Measurements from ENCODE around the gene CENPP. TPM values are rescaled to one million over a fixed set of nuclear protein-coding genes. Genes with fewer than 3 reads are reported as not detected.
"Not testable (repeated sequence)": the region's sequence is repeated elsewhere in the genome, so short reads cannot be mapped to it uniquely, and the experiment has no call there.

CENPP gene
- total and polyA plus RNA-seq, 2 donors from 2014 or later = 1.2 to 4.2 TPM

- H3K27ac ChIP-seq (ENCODE audit: low read depth in 2 of 2, low read length in 2 of 2) = no peak overlapping the region
- FAIRE-seq = no peak
- DNase-seq = no peak
Observed at GRCh38 chr9:92408747-92409478, 83.2 kb downstream of the CENPP start.

DNA sequence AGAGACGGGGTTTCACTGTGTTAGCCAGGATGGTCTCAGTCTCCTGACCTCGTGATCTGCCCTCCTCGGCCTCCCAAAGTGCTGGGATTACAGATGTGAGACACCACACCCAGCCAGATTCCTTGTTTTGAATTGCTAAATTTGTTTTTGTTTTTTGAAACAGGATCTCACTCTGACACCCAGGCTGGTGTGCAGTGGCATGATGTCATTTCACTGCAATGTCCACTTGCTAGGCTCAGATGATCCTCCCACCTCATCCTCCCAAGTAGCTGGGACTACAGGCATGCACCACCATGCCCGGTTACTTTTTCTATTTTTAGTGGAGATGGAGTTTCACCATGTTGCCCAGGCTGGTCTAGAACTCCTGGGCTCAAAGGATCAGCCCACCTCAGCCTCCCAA is 85.4 kb downstream of the CENPP start:
- H3K9me3 ChIP-seq (ENCODE audit: control insufficient read depth in 2 of 3, insufficient read depth in 1 of 3, low read length in 3 of 3); H3K27me3 ChIP-seq (ENCODE audit: control insufficient read depth, insufficient read depth, low read length); FAIRE-seq; DNase-seq; H3K27ac ChIP-seq (ENCODE audit: low read depth in 2 of 2, low read length in 2 of 2); H3K4me1 ChIP-seq (ENCODE audit: control insufficient read depth in 2 of 3, insufficient read depth in 2 of 3, low read depth in 1 of 3, low read length in 3 of 3); intact Hi-C loops (cut with DNase I); H3K9ac ChIP-seq (ENCODE audit: low read length in 3 of 3); H3K36me3 ChIP-seq (ENCODE audit: control insufficient read depth in 2 of 3, insufficient read depth in 3 of 3, low read length in 3 of 3); H3K4me3 ChIP-seq (ENCODE audit: low read length in 3 of 3): not testable (repeated sequence)

More at GRCh38 chr9:92408747-92409478, 83.2 kb downstream of the CENPP start:
- no peak overlapping the region for H3K4me3 ChIP-seq (ENCODE audit: low read length in 3 of 3)
- no peaks in the 10 kb centered on the region for H3K36me3 ChIP-seq (ENCODE audit: control insufficient read depth in 2 of 3, insufficient read depth in 3 of 3, low read length in 3 of 3)
- intact Hi-C loops (cut with DNase I) = no loop called here
- no peak for TF ChIP-seq CTCF (IDR thresholded peaks at IDR 0.05; ENCODE audit: borderline replicate concordance, extremely low read depth, insufficient read depth)
- H3K9ac ChIP-seq (ENCODE audit: low read length in 3 of 3) = no peak overlapping the region
- no peaks in the 10 kb centered on the region for H3K4me1 ChIP-seq (ENCODE audit: control insufficient read depth in 2 of 3, insufficient read depth in 2 of 3, low read depth in 1 of 3, low read length in 3 of 3)
- no peaks in the 10 kb centered on the region for H3K9me3 ChIP-seq (ENCODE audit: control insufficient read depth in 2 of 3, insufficient read depth in 1 of 3, low read length in 3 of 3)
- no peaks in the 10 kb centered on the region for H3K27me3 ChIP-seq (ENCODE audit: control insufficient read depth, insufficient read depth, low read length)

GRCh38 chr9:92414566-92414965 is 88.8 kb downstream of the CENPP start:
- Histone ChIP-seq H3K9ac (ENCODE audit: low read length in 3 of 3) (no peak overlapping the region), H3K27ac (ENCODE audit: low read depth in 2 of 2, low read length in 2 of 2) (no peak overlapping the region), H3K4me1 (ENCODE audit: control insufficient read depth in 2 of 3, insufficient read depth in 2 of 3, low read depth in 1 of 3, low read length in 3 of 3) (no peaks in the 10 kb centered on the region), H3K36me3 (ENCODE audit: control insufficient read depth in 2 of 3, insufficient read depth in 3 of 3, low read length in 3 of 3) (no peaks in the 10 kb centered on the region), H3K4me3 (ENCODE audit: low read length in 3 of 3) (no peak overlapping the region), H3K9me3 (ENCODE audit: control insufficient read depth in 2 of 3, insufficient read depth in 1 of 3, low read length in 3 of 3) (no peaks in the 10 kb centered on the region), H3K27me3 (ENCODE audit: control insufficient read depth, insufficient read depth, low read length) (no peaks in the 10 kb centered on the region)
- FAIRE-seq (no peak), DNase-seq (no peak)
- no peak for TF ChIP-seq CTCF (IDR thresholded peaks at IDR 0.05; ENCODE audit: borderline replicate concordance, extremely low read depth, insufficient read depth)
- intact Hi-C loops (cut with DNase I) = no loop called here

DNA sequence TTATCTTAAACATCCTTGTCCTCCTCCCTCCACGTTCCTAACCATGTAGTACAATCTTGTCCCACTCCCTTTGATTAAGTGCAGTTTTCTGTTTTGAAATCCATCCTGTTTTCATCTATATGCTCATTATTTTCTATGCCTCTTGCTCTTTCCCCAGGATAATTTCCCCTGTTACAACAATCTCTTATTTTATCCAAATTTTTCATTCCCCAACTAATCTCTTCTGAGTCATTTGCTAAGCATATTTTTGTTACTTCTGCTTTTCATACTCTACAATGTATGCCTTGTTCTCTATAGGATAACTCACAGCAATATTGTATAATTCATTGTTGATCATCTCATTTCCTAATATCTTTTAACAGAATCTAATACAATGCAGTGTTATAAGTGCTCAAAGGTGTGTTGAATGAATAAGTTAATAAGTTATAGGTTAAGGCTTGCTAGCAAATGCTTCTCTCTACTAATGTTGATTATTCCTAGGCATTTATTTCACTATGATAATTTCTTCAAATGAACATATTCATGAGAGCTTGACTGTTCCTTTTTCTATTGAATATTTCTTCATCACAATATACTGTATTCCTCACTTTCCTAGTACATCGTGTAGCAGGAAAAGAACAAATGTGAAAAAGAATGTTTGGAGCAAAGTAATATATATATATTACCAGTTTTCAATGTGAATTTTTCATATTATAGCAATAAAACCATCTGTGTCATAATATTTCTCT is 97.0 kb downstream of the CENPP start:
- Histone ChIP-seq H3K27me3 (ENCODE audit: control insufficient read depth, insufficient read depth, low read length) (no peaks in the 10 kb centered on the region), H3K9me3 (ENCODE audit: control insufficient read depth in 2 of 3, insufficient read depth in 1 of 3, low read length in 3 of 3) (no peaks in the 10 kb centered on the region), H3K36me3 (ENCODE audit: control insufficient read depth in 2 of 3, insufficient read depth in 3 of 3, low read length in 3 of 3) (no peaks in the 10 kb centered on the region), H3K4me3 (ENCODE audit: low read length in 3 of 3) (no peak overlapping the region), H3K9ac (ENCODE audit: low read length in 3 of 3) (no peak overlapping the region), H3K27ac (ENCODE audit: low read depth in 2 of 2, low read length in 2 of 2) (no peak overlapping the region), H3K4me1 (ENCODE audit: control insufficient read depth in 2 of 3, insufficient read depth in 2 of 3, low read depth in 1 of 3, low read length in 3 of 3) (no peaks in the 10 kb centered on the region)
- intact Hi-C loops (cut with DNase I) = no loop called here
- DNase-seq (no peak), FAIRE-seq (no peak)
- TF ChIP-seq CTCF (IDR thresholded peaks at IDR 0.05; ENCODE audit: borderline replicate concordance, extremely low read depth, insufficient read depth) = no peak

All from kidney (tissue), 14 donors.